Lower leg skin (tissue), 4 donors: ENCODE results near the gene MDGA2. TPM values are rescaled to one million over a fixed set of nuclear protein-coding genes. Genes with fewer than 3 reads are reported as not detected.

ENCODE experiments used
- DNase-seq, 2 donors: peaks; one replicate each; pipeline ENCODE4 v3.0.0-alpha.2; 2019; ENCODE audit warnings: low spot score in 2 of 2
- H3K4me3 ChIP-seq: fragments of 200-600 bp; sonication (generic); 2 replicates; pipeline ENCODE4 v1.5.1; 2017; ENCODE audit warnings: mild to moderate bottlenecking, low read depth; ENCODE audit not compliant: poor library complexity, severe bottlenecking
- CTCF ChIP-seq, 3 donors: fragments of 450-650 bp; IDR thresholded peaks; one replicate each; pipeline ENCODE4 v1.5.1; 2016; ENCODE audit warnings: antibody characterized with exemption in 3 of 3, mild to moderate bottlenecking in 3 of 3, moderate library complexity in 2 of 3
- POLR2A ChIP-seq, 2 donors: fragments of 450-650 bp; IDR thresholded peaks; one replicate each; pipeline ENCODE4 v1.6.1; 2016 to 2017; ENCODE audit warnings: antibody characterized with exemption in 2 of 2, mild to moderate bottlenecking in 1 of 2, moderate library complexity in 1 of 2
- WGBS, 2 donors: methylation state at CpG; one replicate each; pipeline ENCODE4 v1.1.5; 2018; 5-methylcytosine and 5-hydroxymethylcytosine counted together
- intact Hi-C: fragments of 100-400 bp; cut with DNase I; formaldehyde crosslinking; loops from one replicate; pipeline ENCODE4 v1.15.0; 2023; ENCODE audit warnings: low total_unique reads
- total RNA-seq, 4 donors: library from RNA; depleted of rRNA; stranded (reverse); fragments of >200 nt; gene quantifications; one replicate each; pipeline ENCODE4 v1.1.0, GENCODE V29; 2016

MDGA2 gene
- total RNA-seq, 4 donors from 2014 or later, result 0.15 to 0.78 (median 0.24) TPM

DNA sequence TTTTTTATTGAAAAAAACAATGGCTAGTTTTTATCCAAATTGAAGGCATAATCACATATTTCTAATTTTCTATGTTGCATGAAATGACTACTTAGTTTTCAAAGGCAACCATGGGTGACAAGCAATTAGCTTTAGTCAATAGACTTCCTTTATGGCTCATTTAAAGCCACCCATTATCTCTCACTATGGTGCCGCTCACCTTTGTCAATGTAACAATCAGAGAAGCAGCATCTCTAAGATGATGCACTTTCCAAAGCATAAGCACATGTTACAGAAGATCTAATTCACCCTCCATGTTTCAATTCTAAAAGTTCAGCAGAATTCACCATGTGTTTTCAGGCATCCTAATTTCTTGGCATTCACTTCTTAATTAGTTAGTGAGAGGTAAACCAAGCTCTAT, 857.3 kb downstream of the MDGA2 start:
- no peak for DNase-seq
- H3K4me3 ChIP-seq, result no peak overlapping the region
- TF ChIP-seq CTCF (IDR thresholded peaks at IDR 0.05), result no peak
- TF ChIP-seq POLR2A (IDR thresholded peaks at IDR 0.05), result no peak
- 60 to 73% methylated on average over 1 of the region's 1 CpG for WGBS, 2 donors
- intact Hi-C loops, result no loop called here

- DNase-seq, result no peak
- H3K4me3 ChIP-seq, result no peak overlapping the region
- TF ChIP-seq CTCF (IDR thresholded peaks at IDR 0.05) (no peak), POLR2A (IDR thresholded peaks at IDR 0.05) (no peak)
- intact Hi-C loops, result no loop called here
Observed at GRCh38 chr14:46793144-46793543, 882.3 kb downstream of the MDGA2 start.
